IMR-90 (cell line): ENCODE measurements around the gene ITPR2. TPM values are rescaled to one million over a fixed set of nuclear protein-coding genes. Genes with fewer than 3 reads are reported as not detected.
A peak's percentile ranks its signal among the peaks of the same experiment; 100 is the strongest.

Source experiments
- ATAC-seq: fragments of 200-7000 bp; cut with Tn5 transposase; 2 replicates; pipeline ENCODE4 v1.9.1; 2020; ENCODE audit warnings: low read depth, mild to moderate bottlenecking, moderate library complexity
- BruUV-seq: library from RNA; stranded (reverse); fragments of 400-500 nt; replicated peaks from 2 replicates; lab custom pipeline; 2021; lab: Mats Ljungman, UMichigan
- CTCF ChIA-PET: fragments of 300-600 bp; formaldehyde crosslinking; extraction: SDS; loops from one replicate; lab custom pipeline; 2021; ENCODE audit warnings: antibody characterized with exemption; lab: Yijun Ruan, JAX
- POLR2A ChIA-PET: fragments of 300-600 bp; sonication (Branson Sonifier 250); formaldehyde crosslinking; loops from one replicate; lab custom pipeline; 2022; ENCODE audit warnings: antibody characterized with exemption; ENCODE audit not compliant: unreplicated experiment; lab: Charles Lee
- DNase-seq: peaks from one replicate; pipeline ENCODE4 v3.0.0; 2013
- H2AFZ ChIP-seq: replicated peaks from 2 replicates; pipeline ENCODE3; 2013; ENCODE audit warnings: low read length, mild to moderate bottlenecking; ENCODE audit not compliant: poor library complexity
- H2AK5ac ChIP-seq: 2 replicates; pipeline ENCODE4 v1.6.1; 2013; ENCODE audit warnings: low read depth, low read length, inconsistent platforms
- H2AK9ac ChIP-seq: replicated peaks from 2 replicates; pipeline ENCODE3; 2013; ENCODE audit warnings: mild to moderate bottlenecking, low read depth, low read length, moderate library complexity; ENCODE audit not compliant: poor library complexity
- H2BK120ac ChIP-seq: 2 replicates; pipeline ENCODE4 v1.6.1; 2013; ENCODE audit warnings: low read depth, low read length, inconsistent platforms
- H2BK15ac ChIP-seq: 3 replicates; pipeline ENCODE4 v1.6.1; 2013; ENCODE audit warnings: low read depth, low read length, inconsistent platforms
- H2BK20ac ChIP-seq: 2 replicates; pipeline ENCODE4 v1.6.1; 2013; ENCODE audit warnings: low read depth, mild to moderate bottlenecking, inconsistent platforms, low read length, moderate library complexity
- H2BK5ac ChIP-seq: 2 replicates; pipeline ENCODE4 v1.6.1; 2013; ENCODE audit warnings: mild to moderate bottlenecking, low read depth, low read length, inconsistent platforms; ENCODE audit not compliant: poor library complexity, severe bottlenecking
- H3K14ac ChIP-seq: replicated peaks from 2 replicates; pipeline ENCODE4 v1.6.1; 2013; ENCODE audit warnings: low read depth, low read length, inconsistent platforms
- H3K18ac ChIP-seq: 2 replicates; pipeline ENCODE4 v1.6.1; 2013; ENCODE audit warnings: low read depth, low read length, control low read depth
- H3K23ac ChIP-seq: 2 replicates; pipeline ENCODE4 v1.6.1; 2013; ENCODE audit warnings: low read depth, low read length, inconsistent platforms
- H3K27ac ChIP-seq: 2 replicates; pipeline ENCODE4 v1.5.1; 2013; ENCODE audit warnings: mild to moderate bottlenecking, control low read depth, low read length; ENCODE audit not compliant: insufficient read depth
- H3K27me3 ChIP-seq: 2 replicates; pipeline ENCODE4 v1.6.1; 2013; ENCODE audit warnings: low read length; ENCODE audit not compliant: control insufficient read depth, insufficient read depth
- H3K36me3 ChIP-seq: 2 replicates; pipeline ENCODE4 v1.6.1; 2013; ENCODE audit warnings: low read length, mixed read lengths; ENCODE audit not compliant: control insufficient read depth, insufficient read depth
- H3K4ac ChIP-seq: 2 replicates; pipeline ENCODE4 v1.6.1; 2013; ENCODE audit warnings: low read depth, low read length, inconsistent platforms
- H3K4me1 ChIP-seq: 2 replicates; pipeline ENCODE4 v1.6.1; 2013; ENCODE audit warnings: low read length, mixed read lengths; ENCODE audit not compliant: control insufficient read depth, insufficient read depth
- H3K4me2 ChIP-seq: 2 replicates; pipeline ENCODE4 v1.6.1; 2013; ENCODE audit warnings: low read depth, mild to moderate bottlenecking, control low read depth, low read length, moderate library complexity
- H3K4me3 ChIP-seq: 2 replicates; pipeline ENCODE4 v1.5.1; 2013; ENCODE audit warnings: low read depth, mild to moderate bottlenecking, control low read depth, low read length, moderate library complexity; ENCODE audit not compliant: insufficient read depth
- H3K56ac ChIP-seq: 2 replicates; pipeline ENCODE4 v1.6.1; 2013; ENCODE audit warnings: low read length, inconsistent platforms; ENCODE audit not compliant: insufficient read depth; ENCODE audit errors: extremely low read depth
- H3K79me1 ChIP-seq, 2 experiments: 2 replicates each; pipeline ENCODE4 v1.6.1; 2013; ENCODE audit warnings: low read length in 2 of 2, inconsistent platforms in 1 of 2, low read depth in 1 of 2
- H3K9ac ChIP-seq: 2 replicates; pipeline ENCODE4 v1.6.1; 2013; ENCODE audit warnings: low read depth, low read length, control low read depth
- H3K9me1 ChIP-seq: 2 replicates; pipeline ENCODE4 v1.6.1; 2013; ENCODE audit warnings: low read length, inconsistent platforms; ENCODE audit not compliant: insufficient read depth
- H3K9me3 ChIP-seq: 2 replicates; pipeline ENCODE4 v1.6.1; 2013; ENCODE audit warnings: low read length; ENCODE audit not compliant: control insufficient read depth, insufficient read depth
- H4K20me1 ChIP-seq: 2 replicates; pipeline ENCODE4 v1.6.1; 2013; ENCODE audit warnings: low read length, inconsistent platforms; ENCODE audit not compliant: insufficient read depth
- H4K5ac ChIP-seq: 2 replicates; pipeline ENCODE4 v1.6.1; 2013; ENCODE audit warnings: mild to moderate bottlenecking, low read depth, low read length, control low read depth
- H4K8ac ChIP-seq, 2 experiments: 2 replicates each; pipeline ENCODE4 v1.6.1; 2013; ENCODE audit warnings: low read depth in 2 of 2, low read length in 2 of 2, control low read depth in 1 of 2, inconsistent platforms in 1 of 2
- H4K91ac ChIP-seq: 2 replicates; pipeline ENCODE4 v1.6.1; 2013; ENCODE audit warnings: low read depth, low read length, inconsistent platforms; ENCODE audit not compliant: insufficient read depth
- BHLHE40 ChIP-seq: fragments of 150-350 bp; IDR thresholded peaks from 2 replicates; pipeline ENCODE4 v1.6.1; 2016; ENCODE audit warnings: mild to moderate bottlenecking, low read depth, low read length
- CEBPB ChIP-seq: IDR thresholded peaks from 2 replicates; pipeline ENCODE4 v1.6.1; 2012; ENCODE audit warnings: low read depth, low read length, improper control_type of control experiment
- CHD1 ChIP-seq: IDR thresholded peaks from 2 replicates; pipeline ENCODE4 v1.6.1; 2012; ENCODE audit warnings: low read depth, low read length, improper control_type of control experiment
- CTCF ChIP-seq: conservative IDR thresholded peaks from 2 replicates; pipeline ENCODE4 v1.5.1; 2012; ENCODE audit warnings: mild to moderate bottlenecking, low read depth, low read length, improper control_type of control experiment
- ELK1 ChIP-seq: fragments of 150-350 bp; IDR thresholded peaks from 2 replicates; pipeline ENCODE4 v1.6.1; 2016; ENCODE audit warnings: low read depth, mild to moderate bottlenecking, low read length, moderate library complexity, borderline replicate concordance
- FOS ChIP-seq: fragments of 150-350 bp; IDR thresholded peaks from 2 replicates; pipeline ENCODE4 v1.6.1; 2016; ENCODE audit warnings: low read depth, low read length
- MAFK ChIP-seq: IDR thresholded peaks from 2 replicates; pipeline ENCODE4 v1.6.1; 2012; ENCODE audit warnings: low read depth, low read length, improper control_type of control experiment
- MAZ ChIP-seq: IDR thresholded peaks from 2 replicates; pipeline ENCODE4 v1.6.1; 2012; ENCODE audit warnings: low read depth, mild to moderate bottlenecking, low read length, improper control_type of control experiment, moderate library complexity, borderline replicate concordance
- MXI1 ChIP-seq: IDR thresholded peaks from 2 replicates; pipeline ENCODE4 v1.6.1; 2012; ENCODE audit warnings: low read depth, mild to moderate bottlenecking, low read length, moderate library complexity, borderline replicate concordance
- NFE2L2 ChIP-seq: fragments of 150-350 bp; IDR thresholded peaks from 2 replicates; pipeline ENCODE4 v1.6.1; 2016; ENCODE audit warnings: low read depth, mild to moderate bottlenecking, low read length
- POLR2A ChIP-seq: IDR thresholded peaks from 2 replicates; pipeline ENCODE4 v1.6.1; 2012; ENCODE audit warnings: mild to moderate bottlenecking, low read depth, low read length
- RAD21 ChIP-seq: IDR thresholded peaks from 2 replicates; pipeline ENCODE4 v1.6.1; 2012; ENCODE audit warnings: low read length, improper control_type of control experiment
- RCOR1 ChIP-seq: IDR thresholded peaks from 2 replicates; pipeline ENCODE4 v1.6.1; 2012; ENCODE audit warnings: mild to moderate bottlenecking, low read length, improper control_type of control experiment; ENCODE audit not compliant: insufficient replicate concordance
- RFX5 ChIP-seq: IDR thresholded peaks from 2 replicates; pipeline ENCODE4 v1.8.0; 2012; ENCODE audit warnings: low read depth, mild to moderate bottlenecking, low read length, moderate library complexity
- SMC3 ChIP-seq: fragments of 150-350 bp; IDR thresholded peaks from 2 replicates; pipeline ENCODE4 v1.6.1; 2016; ENCODE audit warnings: low read depth, mild to moderate bottlenecking, antibody characterized with exemption, low read length, moderate library complexity
- WGBS, 2 experiments: methylation state at CpG; one replicate each; pipeline versions ENCODE4 v1.1.5 to v1.1.7; 2013; ENCODE audit warnings: missing lambda C conversion rate in 2 of 2; ENCODE audit not compliant: insufficient read length in 1 of 2; ENCODE audit errors: extremely low coverage in 2 of 2; 5-methylcytosine and 5-hydroxymethylcytosine counted together
- dilution Hi-C: fragments of 300-500 bp; cut with HindIII; formaldehyde crosslinking; loops from one replicate; pipeline ENCODE4 v1.14.3; 2018; ENCODE audit warnings: low sequenced_read_pairs; ENCODE audit not compliant: unreplicated experiment
- in situ Hi-C: fragments of 300-500 bp; cut with MboI; formaldehyde crosslinking; loops from 3 replicates; pipeline ENCODE4 v1.14.3; 2019; ENCODE audit warnings: low sequenced_read_pairs, inconsistent platforms, mixed read lengths
- intact Hi-C: fragments of 100-400 bp; cut with micrococcal nuclease; formaldehyde crosslinking; loops from 2 replicates; pipeline ENCODE4 v1.10.0; 2022
- polyA plus RNA-seq, 3 experiments: library from polyadenylated mRNA; depleted of rRNA; stranded (reverse); fragments of >200 nt; gene quantifications; 2 replicates each; pipeline ENCODE4 v1.2.3, GENCODE V29; 2012; ENCODE audit warnings: low replicate concordance in 1 of 3
- total RNA-seq: library from RNA; depleted of rRNA; stranded (reverse); fragments of >200 nt; gene quantifications from 2 replicates; pipeline ENCODE4 v1.2.3, GENCODE V29; 2012
- TF ChIP-seq, protein P1 (sequence below): fragments of 150-350 bp; IDR thresholded peaks from 2 replicates; pipeline ENCODE4 v1.6.1; 2017; ENCODE audit warnings: mild to moderate bottlenecking, antibody characterized with exemption, low read length, low read depth

The ITPR2 gene
- total and polyA plus RNA-seq, 2 of the 4 experiments (the other 2 are of a cell fraction), result 1.2 to 9.0 TPM

DNA sequence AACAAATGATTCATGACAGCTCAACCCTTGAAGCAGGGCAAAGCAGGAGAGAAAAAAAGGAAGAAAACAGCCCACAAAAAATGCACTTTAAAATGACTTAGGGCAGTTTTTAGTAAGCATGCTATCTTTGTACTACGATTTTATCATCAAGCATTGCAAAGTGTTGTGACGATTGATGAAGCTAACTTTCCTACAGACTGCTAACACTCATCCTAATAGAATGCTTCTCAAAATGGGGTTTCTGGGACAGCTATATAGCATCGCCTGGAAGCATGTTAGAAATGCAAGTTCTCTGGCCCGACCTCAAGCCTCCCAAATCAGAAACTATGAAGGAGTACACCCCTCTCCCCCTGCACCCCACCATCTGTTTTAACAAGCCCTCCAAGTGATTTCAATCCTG, 381.2 kb downstream of the ITPR2 start:
- H4K5ac ChIP-seq, result no peak overlapping the region
- no peak overlapping the region for H3K9ac ChIP-seq
- no peak overlapping the region for H3K4me3 ChIP-seq
- H3K9me3 ChIP-seq, result no peaks in the 10 kb centered on the region
- BruUV-seq, result no TSS peak
- H2AK5ac ChIP-seq, result no peak overlapping the region
- H2BK15ac ChIP-seq, result no peak overlapping the region
- H3K23ac ChIP-seq, result no peak overlapping the region
- H3K14ac ChIP-seq, result 0 out of 2 replicates have a peak overlapping the region, but pooled peaks have one; percentile 66
- peaks cover 3% of the 10 kb centered on the region; the same call in 1 of the 2 replicates for H3K4me1 ChIP-seq
- H2AK9ac ChIP-seq, result no peak overlapping the region
- dilution Hi-C loops, result no loop called here
- in situ Hi-C loops, result no loop called here
- H2BK20ac ChIP-seq, result no peak overlapping the region
- no peaks in the 10 kb centered on the region for H3K36me3 ChIP-seq
- intact Hi-C loops, result no loop called here
- H3K27me3 ChIP-seq, result no peaks in the 10 kb centered on the region
- ATAC-seq (peak; percentile 53), DNase-seq (peak; percentile 36)
- peak overlapping the region; percentile 27; the same call in 1 of the 2 replicates for H3K4me2 ChIP-seq
- ChIA-PET CTCF (no interaction called here), POLR2A (no interaction called here)
- H4K20me1 ChIP-seq, result no peaks in the 10 kb centered on the region
- no peaks in the 10 kb centered on the region for H3K79me1 ChIP-seq
- H2AFZ ChIP-seq, result no peak overlapping the region
- no peak overlapping the region for H2BK120ac ChIP-seq
- no peaks in the 10 kb centered on the region for H3K9me1 ChIP-seq
- 50% methylated on average over 1 of the region's 4 CpGs; no CpG with 5 or more reads in 1 of the 2 experiments for WGBS, 2 experiments
- no peak for TF ChIP-seq RCOR1
- no peak for TF ChIP-seq CHD1
- TF ChIP-seq POLR2A, result no peak
- TF ChIP-seq NFE2L2, result no peak
- no peak for TF ChIP-seq CEBPB
- no peak for TF ChIP-seq MXI1
- TF ChIP-seq FOS, result no peak
- TF ChIP-seq BHLHE40, result no peak
- TF ChIP-seq MAZ, result no peak
- TF ChIP-seq RFX5, result no peak
- TF ChIP-seq MAFK, result no peak
- TF ChIP-seq RAD21, result no peak
- TF ChIP-seq, protein P1, sequence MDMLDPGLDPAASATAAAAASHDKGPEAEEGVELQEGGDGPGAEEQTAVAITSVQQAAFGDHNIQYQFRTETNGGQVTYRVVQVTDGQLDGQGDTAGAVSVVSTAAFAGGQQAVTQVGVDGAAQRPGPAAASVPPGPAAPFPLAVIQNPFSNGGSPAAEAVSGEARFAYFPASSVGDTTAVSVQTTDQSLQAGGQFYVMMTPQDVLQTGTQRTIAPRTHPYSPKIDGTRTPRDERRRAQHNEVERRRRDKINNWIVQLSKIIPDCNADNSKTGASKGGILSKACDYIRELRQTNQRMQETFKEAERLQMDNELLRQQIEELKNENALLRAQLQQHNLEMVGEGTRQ, result no peak
- TF ChIP-seq CTCF, result no peak
- no peak for TF ChIP-seq ELK1
- no peak for TF ChIP-seq SMC3
- no peak overlapping the region for H2BK5ac ChIP-seq
- no peak overlapping the region for H4K8ac ChIP-seq
- no peak overlapping the region for H3K27ac ChIP-seq
- H3K4ac ChIP-seq, result no peak overlapping the region
- H4K91ac ChIP-seq, result no peak overlapping the region
- H3K56ac ChIP-seq, result no peak overlapping the region
- H3K18ac ChIP-seq, result no peak overlapping the region
